Transverse colon (tissue), 4 donors: ENCODE data around the gene RPL4. TPM values are rescaled to one million over a fixed set of nuclear protein-coding genes. Genes with fewer than 3 reads are reported as not detected.

Source experiments
- DNase-seq: peaks from one replicate; pipeline ENCODE4 v3.0.0-alpha.2; 2019
- H3K27ac ChIP-seq, 4 donors: fragments of 200-600 bp; sonication (generic); 2 replicates each; pipeline ENCODE4 v1.5.1; 2016 to 2018; ENCODE audit warnings: inconsistent platforms in 4 of 4
- H3K27me3 ChIP-seq: fragments of 200-600 bp; sonication (generic); 2 replicates; pipeline ENCODE4 v1.5.1; 2017; ENCODE audit warnings: inconsistent platforms
- H3K36me3 ChIP-seq, 4 donors: fragments of 200-600 bp; sonication (generic); 2 replicates each; pipeline ENCODE4 v1.5.1; 2017 to 2019; ENCODE audit warnings: inconsistent platforms in 4 of 4
- H3K4me1 ChIP-seq, 4 donors: fragments of 200-600 bp; sonication (generic); 2 replicates each; pipeline ENCODE4 v1.5.1; 2017 to 2020; ENCODE audit warnings: inconsistent platforms in 4 of 4
- H3K4me3 ChIP-seq, 4 donors: fragments of 200-600 bp; sonication (generic); 1 replicate in 1 of 4; 2 replicates in 3 of 4; pipeline versions ENCODE4 v1.5.1 to v1.6.1; 2017 to 2019; ENCODE audit warnings: inconsistent platforms in 4 of 4
- H3K9me3 ChIP-seq, 2 donors: fragments of 200-600 bp; sonication (generic); 2 replicates each; pipeline ENCODE4 v1.5.1; 2017 to 2019; ENCODE audit warnings: inconsistent platforms in 2 of 2
- EP300 ChIP-seq: sonication (generic); formaldehyde crosslinking; IDR thresholded peaks from one replicate; pipeline ENCODE4 v1.6.1; 2017; ENCODE audit warnings: antibody characterized with exemption, low read depth
- POLR2A ChIP-seq: fragments of 450-650 bp; IDR thresholded peaks from one replicate; pipeline ENCODE4 v1.6.1; 2016; ENCODE audit warnings: antibody characterized with exemption, mild to moderate bottlenecking, moderate library complexity
- POLR2AphosphoS5 ChIP-seq, 3 donors: sonication (generic); formaldehyde crosslinking; IDR thresholded peaks; one replicate each; pipeline ENCODE4 v1.6.1; 2016; ENCODE audit warnings: antibody characterized with exemption in 3 of 3
- WGBS, 2 donors: methylation state at CpG; one replicate each; pipeline ENCODE4 v1.1.5; 2018; ENCODE audit warnings: low coverage in 1 of 2; 5-methylcytosine and 5-hydroxymethylcytosine counted together
- in situ Hi-C, 4 donors: fragments of 200-750 bp; cut with MboI; loops; one replicate each; pipeline versions ENCODE4 v1.15.0 to v1.15.1; 2017; ENCODE audit warnings: low sequenced_read_pairs in 3 of 4, low pct_ligation_motif_present in 1 of 4, low pct_unique_long_range_greater_than_20kb in 1 of 4
- intact Hi-C: fragments of 100-400 bp; cut with DNase I; formaldehyde crosslinking; loops from one replicate; pipeline ENCODE4 v1.15.1; 2023; ENCODE audit warnings: low total_unique reads
- total RNA-seq, 4 donors: library from RNA; depleted of rRNA; stranded (reverse); fragments of >200 nt; gene quantifications; one replicate each; pipeline ENCODE4 v1.1.0, GENCODE V29; 2016
- TF ChIP-seq, protein P1 (sequence below), 5 experiments: fragments of 200-600 bp in 3 of 5; fragments of 450-650 bp in 2 of 5; sonication (generic) in 3 of 5; IDR thresholded peaks; 1 replicate in 2 of 5; 2 replicates in 3 of 5; pipeline ENCODE4 v1.5.1; 2016 to 2017; ENCODE audit warnings: antibody characterized with exemption in 5 of 5, inconsistent platforms in 3 of 5, mild to moderate bottlenecking in 2 of 5, moderate library complexity in 1 of 5

The RPL4 gene
- total RNA-seq, 4 donors from 2014 or later = 1,084 to 1,586 (median 1,392) TPM

DNA sequence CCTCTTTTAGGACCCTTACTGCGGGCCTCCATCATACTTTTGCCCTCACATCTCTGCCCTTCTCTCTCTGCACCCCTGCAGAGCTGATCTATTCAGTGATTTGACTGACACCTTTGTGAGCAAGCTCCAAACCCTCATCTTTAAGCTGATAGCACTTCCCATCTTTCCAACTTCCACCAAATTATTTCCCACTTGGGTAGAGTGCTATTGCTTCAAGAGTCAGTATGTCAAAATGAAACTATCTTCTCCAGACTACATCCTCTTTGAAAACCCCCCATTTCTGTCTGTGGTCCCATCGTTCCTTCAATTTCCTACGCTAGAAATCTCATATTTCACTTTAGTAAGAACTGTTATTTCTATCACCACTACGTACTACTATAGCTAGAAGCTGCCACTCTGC is 20.2 kb upstream of the RPL4 start:
- intact Hi-C loops (loop anchor here (5.0 kb wide), 1 partner anchor 1682 kb away; the partner anchor contains the start of gene CALML4), in situ Hi-C loops (no loop called here)
- 80 to 93% methylated on average over 4 of the region's 4 CpGs for WGBS, 2 donors
- Histone ChIP-seq H3K36me3 (peaks cover 0 to 9% (median 0%) of the 10 kb centered on the region in 4 donors), H3K9me3 (no peaks in the 10 kb centered on the region), H3K4me1 (no peaks in the 10 kb centered on the region), H3K27me3 (no peaks in the 10 kb centered on the region), H3K4me3 (no peak overlapping the region), H3K27ac (no peak overlapping the region)
- TF ChIP-seq POLR2AphosphoS5 (IDR thresholded peaks at IDR 0.05) (no peak), EP300 (no peak), POLR2A (no peak)
- TF ChIP-seq, protein P1, sequence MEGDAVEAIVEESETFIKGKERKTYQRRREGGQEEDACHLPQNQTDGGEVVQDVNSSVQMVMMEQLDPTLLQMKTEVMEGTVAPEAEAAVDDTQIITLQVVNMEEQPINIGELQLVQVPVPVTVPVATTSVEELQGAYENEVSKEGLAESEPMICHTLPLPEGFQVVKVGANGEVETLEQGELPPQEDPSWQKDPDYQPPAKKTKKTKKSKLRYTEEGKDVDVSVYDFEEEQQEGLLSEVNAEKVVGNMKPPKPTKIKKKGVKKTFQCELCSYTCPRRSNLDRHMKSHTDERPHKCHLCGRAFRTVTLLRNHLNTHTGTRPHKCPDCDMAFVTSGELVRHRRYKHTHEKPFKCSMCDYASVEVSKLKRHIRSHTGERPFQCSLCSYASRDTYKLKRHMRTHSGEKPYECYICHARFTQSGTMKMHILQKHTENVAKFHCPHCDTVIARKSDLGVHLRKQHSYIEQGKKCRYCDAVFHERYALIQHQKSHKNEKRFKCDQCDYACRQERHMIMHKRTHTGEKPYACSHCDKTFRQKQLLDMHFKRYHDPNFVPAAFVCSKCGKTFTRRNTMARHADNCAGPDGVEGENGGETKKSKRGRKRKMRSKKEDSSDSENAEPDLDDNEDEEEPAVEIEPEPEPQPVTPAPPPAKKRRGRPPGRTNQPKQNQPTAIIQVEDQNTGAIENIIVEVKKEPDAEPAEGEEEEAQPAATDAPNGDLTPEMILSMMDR (IDR thresholded peaks at IDR 0.05) = no peak
- no peak for DNase-seq

DNA sequence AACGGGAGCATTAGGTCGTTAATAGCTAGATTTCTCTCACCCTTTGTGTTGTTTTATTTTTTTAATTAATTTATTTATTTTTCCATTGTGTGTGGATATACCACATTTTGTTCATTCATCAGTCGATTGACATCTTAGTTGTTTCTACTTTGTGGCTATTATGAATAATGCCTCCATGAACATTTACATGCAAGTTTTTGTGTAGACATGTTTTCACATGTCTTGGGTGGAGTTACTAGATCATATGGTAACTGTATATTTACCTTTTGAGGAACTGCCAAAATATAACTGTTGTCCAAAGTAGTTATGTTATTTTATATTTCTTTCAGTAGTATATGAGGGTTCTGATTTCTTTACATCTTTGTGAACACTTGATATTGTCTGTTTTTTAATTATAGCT is 19.3 kb upstream of the RPL4 start:
- no peaks in the 10 kb centered on the region for H3K27me3 ChIP-seq
- in situ Hi-C loops = no loop called here
- H3K4me3 ChIP-seq = no peak overlapping the region
- H3K36me3 ChIP-seq = peaks cover 0 to 9% (median 0%) of the 10 kb centered on the region in 4 donors
- H3K4me1 ChIP-seq = no peaks in the 10 kb centered on the region
- no peak for TF ChIP-seq POLR2AphosphoS5 (IDR thresholded peaks at IDR 0.05)
- intact Hi-C loops = no loop called here
- H3K9me3 ChIP-seq = no peaks in the 10 kb centered on the region
- no peak for DNase-seq
- 88 to 91% methylated on average over 3 of the region's 3 CpGs for WGBS, 2 donors
- H3K27ac ChIP-seq = no peak overlapping the region

DNA sequence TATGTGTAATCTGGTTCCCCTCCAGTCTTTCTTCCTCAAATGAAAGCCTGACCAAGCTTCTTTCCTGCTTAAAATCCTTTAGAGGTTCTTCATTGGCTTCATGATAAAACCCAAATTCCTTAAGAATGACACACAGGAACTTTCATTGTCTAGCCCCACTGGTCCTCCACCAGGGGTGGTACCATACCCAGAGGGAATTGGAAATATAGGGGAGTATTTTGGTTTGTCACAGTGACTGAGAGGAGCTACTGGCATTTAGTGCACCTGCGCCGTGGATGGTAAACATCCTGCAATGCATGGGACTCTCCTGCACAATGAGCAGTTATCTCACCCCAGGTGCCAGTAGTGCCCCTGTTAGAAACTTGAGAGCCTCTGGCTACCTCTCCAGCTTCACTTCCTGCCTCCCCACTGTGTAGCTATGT is 11.3 kb upstream of the RPL4 start:
- no peaks in the 10 kb centered on the region for H3K27me3 ChIP-seq
- no peak overlapping the region for H3K4me3 ChIP-seq
- intact Hi-C loops (no loop called here), in situ Hi-C loops (no loop called here)
- H3K9me3 ChIP-seq = no peaks in the 10 kb centered on the region
- WGBS, 2 donors = 100% methylated on average over 2 of the region's 2 CpGs; no CpG with 5 or more reads in 1 of the 2 donors
- no peak overlapping the region for H3K27ac ChIP-seq
- TF ChIP-seq POLR2A (no peak), POLR2AphosphoS5 (IDR thresholded peaks at IDR 0.05) (no peak), EP300 (no peak)
- TF ChIP-seq, protein P1 (IDR thresholded peaks at IDR 0.05) = no peak
- peaks cover 0 to 11% (median 4%) of the 10 kb centered on the region in 4 donors for H3K36me3 ChIP-seq
- DNase-seq = no peak
- no peaks in the 10 kb centered on the region for H3K4me1 ChIP-seq

DNA sequence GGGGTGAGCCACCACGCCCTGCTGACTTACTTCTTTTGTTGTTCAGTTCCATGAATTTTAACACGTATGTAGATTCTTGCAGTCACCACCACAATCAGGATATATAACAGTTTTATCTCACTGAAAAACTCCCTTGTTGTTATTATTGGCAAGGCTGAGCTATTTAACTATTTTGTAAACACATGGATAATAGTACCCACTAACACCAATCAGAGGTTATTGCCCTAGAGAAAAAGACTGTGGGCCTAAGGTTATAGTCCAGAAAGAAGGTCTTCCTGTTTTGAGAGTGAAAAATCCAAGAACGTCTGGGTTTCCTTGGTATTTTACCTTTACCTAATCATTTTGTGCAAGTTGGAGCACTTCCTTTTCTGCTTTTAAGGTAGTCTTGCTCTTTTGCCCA is 9.9 kb upstream of the RPL4 start:
- H3K36me3 ChIP-seq = peaks cover 0 to 11% (median 0%) of the 10 kb centered on the region in 4 donors
- H3K4me3 ChIP-seq = no peak overlapping the region
- no peak for DNase-seq
- H3K4me1 ChIP-seq = no peaks in the 10 kb centered on the region
- in situ Hi-C loops = no loop called here
- no peak overlapping the region for H3K27ac ChIP-seq
- no peaks in the 10 kb centered on the region for H3K27me3 ChIP-seq
- intact Hi-C loops = no loop called here
- H3K9me3 ChIP-seq = no peaks in the 10 kb centered on the region
- 79 to 85% methylated on average over 3 of the region's 3 CpGs for WGBS, 2 donors
- TF ChIP-seq EP300 (no peak), POLR2A (no peak), POLR2AphosphoS5 (IDR thresholded peaks at IDR 0.05) (no peak)
- TF ChIP-seq, protein P1 (IDR thresholded peaks at IDR 0.05) = no peak

DNA sequence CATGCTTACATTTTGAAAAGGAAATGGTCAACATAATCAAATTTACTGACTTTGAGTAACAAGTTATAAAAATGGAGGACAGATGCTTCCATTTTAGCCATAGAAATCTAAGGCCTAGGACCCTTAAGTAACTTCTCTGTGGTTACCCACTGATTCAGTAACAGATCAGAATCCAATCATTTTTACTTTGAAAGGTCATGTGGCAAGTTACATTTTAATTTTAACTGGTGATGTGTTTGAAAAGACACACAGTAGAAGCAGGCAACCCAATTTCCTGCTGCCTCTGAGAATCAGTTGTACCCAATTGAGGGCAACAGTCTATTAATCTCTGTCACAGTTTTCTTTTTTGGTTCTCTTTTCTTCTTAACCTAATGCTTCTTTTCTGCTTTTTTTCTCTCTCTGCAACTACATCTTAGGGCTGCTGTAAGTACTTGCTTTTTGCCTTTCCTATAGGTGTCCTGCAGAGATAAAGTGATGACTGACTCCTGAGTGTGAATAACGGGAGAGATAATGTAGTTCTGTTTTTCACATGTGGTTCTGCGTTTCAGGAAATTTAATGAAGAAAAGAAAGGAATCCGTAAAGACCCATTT is 3.7 kb upstream of the RPL4 start:
- no peaks in the 10 kb centered on the region for H3K36me3 ChIP-seq
- intact Hi-C loops = no loop called here
- H3K4me1 ChIP-seq = peaks cover 4 to 17% (median 10%) of the 10 kb centered on the region in 4 donors
- no peak for TF ChIP-seq EP300
- TF ChIP-seq POLR2AphosphoS5 (IDR thresholded peaks at IDR 0.05) = no peak
- no peak for TF ChIP-seq POLR2A
- TF ChIP-seq, protein P1 (IDR thresholded peaks at IDR 0.05) = no peak
- H3K9me3 ChIP-seq = no peaks in the 10 kb centered on the region
- no peaks in the 10 kb centered on the region for H3K27me3 ChIP-seq
- DNase-seq = no peak
- 79 to 93% methylated on average over 3 of the region's 3 CpGs for WGBS, 2 donors
- H3K4me3 ChIP-seq = no peak overlapping the region
- H3K27ac ChIP-seq = no peak overlapping the region
- in situ Hi-C loops = no loop called here
